Fibroblast of mammary gland (primary cell): ENCODE data around the gene GNB5.
"Not testable (repeated sequence)": the region's sequence is repeated elsewhere in the genome, so short reads cannot be mapped to it uniquely, and the experiment has no call there.

Experiments
- DNase-seq: peaks from one replicate; pipeline ENCODE4 v3.0.0-alpha.2; 2010; ENCODE audit warnings: low read depth
- H3K4me3 ChIP-seq: 2 replicates; pipeline ENCODE4 v1.5.1; 2011; ENCODE audit warnings: low read depth, mild to moderate bottlenecking, low read length, moderate library complexity; ENCODE audit not compliant: control insufficient read depth
- CTCF ChIP-seq: conservative IDR thresholded peaks from 2 replicates; pipeline ENCODE4 v1.5.1; 2011; ENCODE audit warnings: low read depth, low read length, inconsistent platforms; ENCODE audit not compliant: control insufficient read depth, insufficient read depth

Gene GNB5

GRCh38 chr15:52086011-52086786 is 105.0 kb downstream of the GNB5 start:
- no peak for TF ChIP-seq CTCF
- no peak overlapping the region for H3K4me3 ChIP-seq

GRCh38 chr15:52085299-52085698 is 105.9 kb downstream of the GNB5 start:
- no peak overlapping the region for H3K4me3 ChIP-seq
- no peak for DNase-seq
- no peak for TF ChIP-seq CTCF

More at GRCh38 chr15:52086011-52086786, 105.0 kb downstream of the GNB5 start:
- DNase-seq = no peak

- no peak for TF ChIP-seq CTCF
- DNase-seq = no peak
- no peak overlapping the region for H3K4me3 ChIP-seq
Measured at GRCh38 chr15:52083603-52084002, 107.6 kb downstream of the GNB5 start.

GRCh38 chr15:52083037-52083359 is 108.2 kb downstream of the GNB5 start:
- H3K4me3 ChIP-seq, DNase-seq: not testable (repeated sequence)

GRCh38 chr15:52082197-52083036 is 108.8 kb downstream of the GNB5 start:
- no peak for DNase-seq
- H3K4me3 ChIP-seq = no peak overlapping the region
- TF ChIP-seq CTCF = no peak

GRCh38 chr15:52080706-52081392 is 110.3 kb downstream of the GNB5 start:
- TF ChIP-seq CTCF = no peak
- no peak for DNase-seq
- H3K4me3 ChIP-seq = no peak overlapping the region

- no peak for DNase-seq
- H3K4me3 ChIP-seq = no peak overlapping the region
- TF ChIP-seq CTCF = no peak
Measured at GRCh38 chr15:52080031-52080430, 111.2 kb downstream of the GNB5 start.
